GM19025 (cell line): ENCODE data around the gene BPIFB6.

ENCODE experiments used
- ATAC-seq: cut with Tn5 transposase; IDR thresholded peaks from one replicate; pipeline ENCODE4 v1.9.1; 2021; ENCODE audit warnings: mild to moderate bottlenecking, low read depth, moderate library complexity; ENCODE audit not compliant: unreplicated experiment

Gene BPIFB6

GRCh38 chr20:33031531-33031930, at the start of gene BPIFB6:
Gene BPIFB6, plus strand, starts transcription at chr20:33031648. Its CDS starts 0 bp downstream, at chr20:33031648.
- no peak for ATAC-seq

- no peak for ATAC-seq
These were observed 48.6 kb upstream of the BPIFB6 start for GRCh38 chr20:32982617-32983458.

- ATAC-seq, result no peak
These were observed 47.9 kb upstream of the BPIFB6 start for GRCh38 chr20:32983459-32984112.

- no peak for ATAC-seq
These were observed 47.3 kb upstream of the BPIFB6 start for GRCh38 chr20:32984196-32984595.

- ATAC-seq, result no peak
These were observed 46.7 kb upstream of the BPIFB6 start for GRCh38 chr20:32984631-32985354.

GRCh38 chr20:32985596-32985995, 45.9 kb upstream of the BPIFB6 start:
- ATAC-seq, result no peak

- ATAC-seq, result no peak
These were observed 45.0 kb upstream of the BPIFB6 start for GRCh38 chr20:32986331-32986966.

- ATAC-seq, result no peak
These were observed 44.2 kb upstream of the BPIFB6 start for GRCh38 chr20:32987044-32987825.

- ATAC-seq, result no peak
These were observed 43.4 kb upstream of the BPIFB6 start for GRCh38 chr20:32988008-32988407.

GRCh38 chr20:32989507-32990283, 41.8 kb upstream of the BPIFB6 start:
- ATAC-seq, result no peak

GRCh38 chr20:32990426-32990825, 41.0 kb upstream of the BPIFB6 start:
- ATAC-seq, result no peak

- ATAC-seq, result no peak
These were observed 40.1 kb upstream of the BPIFB6 start for GRCh38 chr20:32991383-32991782.

- ATAC-seq, result no peak
These were observed 39.4 kb upstream of the BPIFB6 start for GRCh38 chr20:32991792-32992641.

GRCh38 chr20:32993496-32994050, 37.9 kb upstream of the BPIFB6 start:
- ATAC-seq, result no peak

- ATAC-seq, result no peak
These were observed 35.6 kb upstream of the BPIFB6 start for GRCh38 chr20:32995802-32996201.

- ATAC-seq, result no peak
These were observed 34.0 kb upstream of the BPIFB6 start for GRCh38 chr20:32997431-32997830.

GRCh38 chr20:32999603-33000250, 31.7 kb upstream of the BPIFB6 start:
- no peak for ATAC-seq
